Bronchial epithelial cell (primary cell): Measurements from ENCODE around the gene SLC33A1. TPM values are rescaled to one million over a fixed set of nuclear protein-coding genes. Genes with fewer than 3 reads are reported as not detected.
"Not testable (repeated sequence)": the region's sequence is repeated elsewhere in the genome, so short reads cannot be mapped to it uniquely, and the experiment has no call there.

Experiments used
- DNase-seq: peaks from one replicate; pipeline ENCODE4 v3.0.0-alpha.2; 2010; ENCODE audit warnings: low read depth
- FAIRE-seq: peaks from 2 replicates; lab custom pipeline; 2011; peaks lifted over from hg19 to GRCh38; lab: Jason Lieb, UNC
- H3K27me3 ChIP-seq: 2 replicates; pipeline ENCODE4 v1.5.1; 2011; ENCODE audit warnings: low read length; ENCODE audit not compliant: control insufficient read depth, insufficient read depth
- H3K36me3 ChIP-seq: 2 replicates; pipeline ENCODE4 v1.5.1; 2011; ENCODE audit warnings: low read length; ENCODE audit not compliant: control insufficient read depth, insufficient read depth
- H3K4me3 ChIP-seq: 2 replicates; pipeline ENCODE4 v1.5.1; 2011; ENCODE audit warnings: mild to moderate bottlenecking, low read depth, low read length, control low read depth
- total RNA-seq: library from RNA; depleted of rRNA; stranded (reverse); fragments of >200 nt; gene quantifications from 2 replicates; pipeline ENCODE4 v1.2.1, GENCODE V29; 2014
- TF ChIP-seq, protein P1 (sequence below): IDR thresholded peaks from 2 replicates; pipeline ENCODE4 v1.5.1; 2011; ENCODE audit warnings: mild to moderate bottlenecking, moderate library complexity, low read length, control low read depth, inconsistent platforms; ENCODE audit not compliant: insufficient read depth, severe bottlenecking

SLC33A1 gene
- total RNA-seq, 1 donor from 2014 or later: 67.7 TPM

DNA sequence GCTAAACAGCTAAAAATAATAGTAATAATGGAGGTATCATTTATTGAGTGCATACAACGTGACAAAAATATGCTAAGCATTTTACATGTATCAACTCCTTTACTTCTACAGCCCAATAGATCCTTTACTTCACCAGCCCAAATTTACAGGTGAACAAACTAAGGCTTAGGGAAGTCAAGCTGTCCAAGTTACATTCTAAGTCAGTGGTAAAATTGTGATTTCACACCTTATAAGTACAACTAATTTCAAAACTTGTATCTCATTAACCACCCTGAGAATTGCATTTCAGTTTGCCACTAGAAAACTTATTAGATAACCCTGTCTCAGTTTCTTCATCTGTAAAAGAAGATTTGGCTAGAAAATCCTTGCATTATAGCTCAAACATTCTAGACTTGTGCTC lies 10.7 kb downstream of the SLC33A1 start:
- DNase-seq: no peak
- no peak for FAIRE-seq
- peaks cover 1% of the 10 kb centered on the region for H3K36me3 ChIP-seq
- H3K4me3 ChIP-seq: no peak overlapping the region
- TF ChIP-seq, protein P1, sequence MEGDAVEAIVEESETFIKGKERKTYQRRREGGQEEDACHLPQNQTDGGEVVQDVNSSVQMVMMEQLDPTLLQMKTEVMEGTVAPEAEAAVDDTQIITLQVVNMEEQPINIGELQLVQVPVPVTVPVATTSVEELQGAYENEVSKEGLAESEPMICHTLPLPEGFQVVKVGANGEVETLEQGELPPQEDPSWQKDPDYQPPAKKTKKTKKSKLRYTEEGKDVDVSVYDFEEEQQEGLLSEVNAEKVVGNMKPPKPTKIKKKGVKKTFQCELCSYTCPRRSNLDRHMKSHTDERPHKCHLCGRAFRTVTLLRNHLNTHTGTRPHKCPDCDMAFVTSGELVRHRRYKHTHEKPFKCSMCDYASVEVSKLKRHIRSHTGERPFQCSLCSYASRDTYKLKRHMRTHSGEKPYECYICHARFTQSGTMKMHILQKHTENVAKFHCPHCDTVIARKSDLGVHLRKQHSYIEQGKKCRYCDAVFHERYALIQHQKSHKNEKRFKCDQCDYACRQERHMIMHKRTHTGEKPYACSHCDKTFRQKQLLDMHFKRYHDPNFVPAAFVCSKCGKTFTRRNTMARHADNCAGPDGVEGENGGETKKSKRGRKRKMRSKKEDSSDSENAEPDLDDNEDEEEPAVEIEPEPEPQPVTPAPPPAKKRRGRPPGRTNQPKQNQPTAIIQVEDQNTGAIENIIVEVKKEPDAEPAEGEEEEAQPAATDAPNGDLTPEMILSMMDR: no peak
- H3K27me3 ChIP-seq: no peaks in the 10 kb centered on the region

DNA sequence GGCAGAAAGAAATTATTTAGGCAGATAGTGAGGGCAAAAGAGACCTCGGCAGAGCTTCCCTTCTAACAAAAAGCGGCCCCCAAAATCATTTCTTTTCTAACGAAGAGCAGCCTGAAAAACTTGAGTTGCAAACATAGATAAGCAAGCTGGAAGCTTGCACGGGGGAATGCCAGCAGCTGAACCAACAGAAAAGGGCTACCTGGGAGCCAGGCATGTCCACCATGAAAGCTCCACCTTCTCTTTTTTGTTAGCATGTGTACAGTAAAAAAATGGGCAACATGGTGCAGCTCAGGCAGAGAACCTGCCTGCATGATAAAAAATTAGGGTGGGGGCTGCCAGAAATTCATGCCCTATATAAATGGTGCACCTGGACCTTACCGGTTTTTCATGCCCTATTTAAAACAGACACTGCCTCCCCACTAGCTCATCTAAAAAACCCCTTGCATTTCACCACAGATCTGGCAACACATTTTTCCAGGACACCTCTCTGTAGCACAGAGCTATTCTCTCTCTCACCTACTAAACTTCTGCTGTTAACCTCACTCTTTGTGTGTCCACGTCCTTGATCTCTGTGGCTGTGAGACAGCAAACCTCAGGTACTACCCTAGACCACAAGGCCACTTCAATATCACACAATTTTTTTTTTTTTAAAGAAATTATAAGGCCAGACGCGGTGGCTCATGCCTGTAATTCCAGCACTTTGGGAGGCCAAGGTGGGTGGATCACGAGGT lies 18.7 kb downstream of the SLC33A1 start:
- DNase-seq: no peak
- FAIRE-seq: no peak

DNA sequence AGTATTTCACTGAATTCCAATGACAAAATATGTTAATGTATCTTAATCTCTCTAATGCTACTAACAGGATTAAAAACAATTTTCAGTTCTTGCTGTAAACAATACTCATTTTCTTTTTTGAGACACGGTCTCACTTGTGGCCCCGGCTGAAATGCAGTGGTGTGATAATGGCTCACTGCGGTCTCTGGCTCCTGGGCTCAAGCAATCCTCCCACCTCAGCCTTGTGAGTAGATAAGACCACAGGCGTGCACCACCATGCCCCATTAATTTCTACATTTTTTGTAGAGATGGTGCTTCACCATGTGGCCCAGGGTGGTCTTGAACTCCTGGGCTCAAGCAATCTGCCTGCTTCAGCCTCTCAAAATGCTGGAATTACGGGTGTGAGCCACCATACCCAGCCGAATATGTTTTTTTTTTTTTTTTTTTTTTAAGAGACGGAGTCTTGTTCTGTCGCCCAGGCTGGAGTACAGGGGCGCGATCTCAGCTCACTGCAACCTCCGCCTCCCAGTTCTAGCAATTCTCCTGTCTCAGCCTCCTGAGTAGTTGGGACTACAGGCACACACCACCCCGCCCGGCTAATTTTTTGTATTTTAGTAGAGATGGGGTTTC lies 25.6 kb downstream of the SLC33A1 start:
- DNase-seq, H3K27me3 ChIP-seq, H3K36me3 ChIP-seq, H3K4me3 ChIP-seq, FAIRE-seq: not testable (repeated sequence)

More for the DNA sequence above, 18.7 kb downstream of the SLC33A1 start:
- H3K4me3 ChIP-seq: no peak overlapping the region
- H3K36me3 ChIP-seq: no peaks in the 10 kb centered on the region
- no peaks in the 10 kb centered on the region for H3K27me3 ChIP-seq
- TF ChIP-seq, protein P1: no peak

DNA sequence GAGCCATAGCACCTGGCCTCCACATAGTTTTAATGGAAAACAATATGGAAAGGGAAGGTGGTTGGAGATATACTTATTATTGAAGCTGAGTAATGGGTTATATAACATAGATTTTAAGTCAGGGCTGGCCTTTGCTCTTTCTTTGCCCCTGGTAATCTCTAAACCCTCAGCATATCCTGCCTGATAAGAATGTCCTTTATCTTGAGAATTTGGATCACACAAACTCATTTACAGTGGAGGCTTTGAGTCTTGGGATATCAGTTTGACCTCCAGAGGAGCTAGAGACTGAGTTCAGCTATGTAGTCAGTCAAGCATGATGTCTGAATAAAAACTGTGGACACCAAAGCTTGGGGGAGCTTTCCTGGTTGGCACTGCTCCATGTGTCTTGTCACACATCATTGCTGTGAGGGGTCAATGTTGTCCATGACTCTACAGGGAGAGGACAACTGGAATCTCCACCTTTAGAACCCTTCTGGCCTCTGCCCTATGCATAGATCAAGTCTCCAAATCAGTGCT lies 39.1 kb downstream of the SLC33A1 start:
- no peak for DNase-seq
- FAIRE-seq: no peak
- H3K36me3 ChIP-seq: no peaks in the 10 kb centered on the region
- no peaks in the 10 kb centered on the region for H3K27me3 ChIP-seq
- TF ChIP-seq, protein P1: no peak
- H3K4me3 ChIP-seq: no peak overlapping the region

DNA sequence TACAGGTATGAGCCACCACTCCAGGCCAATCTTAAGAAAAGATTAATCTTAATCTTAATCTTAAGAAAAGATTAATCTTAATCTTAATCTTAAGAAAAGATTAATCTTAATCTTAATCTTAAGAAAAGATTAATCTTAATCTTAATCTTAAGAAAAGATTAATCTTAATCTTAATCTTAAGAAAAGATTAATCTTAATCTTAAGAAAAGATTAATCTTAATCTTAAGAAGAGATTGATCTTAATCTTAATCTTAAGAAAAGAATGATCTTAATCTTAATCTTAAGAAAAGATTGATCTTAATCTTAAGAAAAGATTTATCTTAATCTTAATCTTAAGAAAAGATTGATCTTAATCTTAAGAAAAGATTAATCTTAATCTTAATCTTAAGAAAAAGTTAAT lies 41.0 kb downstream of the SLC33A1 start:
- H3K4me3 ChIP-seq, DNase-seq, H3K36me3 ChIP-seq, H3K27me3 ChIP-seq, FAIRE-seq: not testable (repeated sequence)

DNA sequence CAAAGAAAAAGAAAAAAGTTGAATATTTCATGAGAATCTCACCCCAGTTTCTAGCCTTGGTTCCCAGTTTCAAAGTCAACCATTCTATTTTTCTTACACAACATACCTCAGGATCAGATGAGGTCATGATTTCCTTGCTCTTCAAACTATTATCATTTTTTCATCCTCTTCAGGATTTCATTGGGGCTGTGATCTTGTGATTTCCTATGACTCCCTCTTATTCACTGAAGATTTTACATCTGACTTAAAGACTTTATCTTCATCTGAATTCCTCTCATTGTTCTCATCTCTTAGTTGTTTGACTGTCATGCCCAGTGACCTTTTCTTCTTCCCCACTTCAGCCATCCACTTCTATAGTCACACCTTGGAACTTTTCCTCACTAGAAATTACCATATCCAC lies 45.0 kb downstream of the SLC33A1 start:
- Histone ChIP-seq H3K4me3 (no peak overlapping the region), H3K36me3 (no peaks in the 10 kb centered on the region), H3K27me3 (no peaks in the 10 kb centered on the region)
- TF ChIP-seq, protein P1: no peak
- DNase-seq (peak; percentile 19), FAIRE-seq (no peak)
